Left lobe of liver (tissue), 2 donors: ENCODE measurements around the gene MSANTD3. TPM values are rescaled to one million over a fixed set of nuclear protein-coding genes. Genes with fewer than 3 reads are reported as not detected.
A peak's percentile ranks its signal among the peaks of the same experiment; 100 is the strongest.
"Not testable (repeated sequence)": the region's sequence is repeated elsewhere in the genome, so short reads cannot be mapped to it uniquely, and the experiment has no call there.

Source experiments
- ATAC-seq: fragments of 200-7000 bp; cut with Tn5 transposase; one replicate; pipeline ENCODE4 v1.9.1; 2020; ENCODE audit warnings: mild to moderate bottlenecking, moderate library complexity
- DNase-seq: peaks from one replicate; pipeline ENCODE4 v3.0.0-alpha.2; 2020; ENCODE audit warnings: low spot score
- total RNA-seq: library from RNA; stranded (reverse); gene quantifications from one replicate; pipeline ENCODE4 v1.2.1, GENCODE V29; 2021
- donor health status: DM: no; HTN: no; CAD: no; lungs with moderate emphysema.
- donor health status: DM: no; HTN: yes; CAD: no.

Gene MSANTD3
- total RNA-seq, 1 donor from 2014 or later: 7.1 TPM

- peak; percentile 42 for ATAC-seq
- peak; percentile 55 for DNase-seq
These were observed 672 bp downstream of the MSANTD3 start for GRCh38 chr9:100427366-100428263.

GRCh38 chr9:100428871-100429654, 2.1 kb downstream of the MSANTD3 start:
- ATAC-seq: no peak
- DNase-seq: no peak

- DNase-seq (no peak), ATAC-seq (no peak)
These were observed 3.5 kb downstream of the MSANTD3 start for GRCh38 chr9:100430286-100430940.

- ATAC-seq: no peak
- DNase-seq: no peak
These were observed 4.9 kb downstream of the MSANTD3 start for GRCh38 chr9:100431886-100432285.

GRCh38 chr9:100432736-100433135, 5.8 kb downstream of the MSANTD3 start:
- no peak for DNase-seq
- no peak for ATAC-seq

- ATAC-seq (no peak), DNase-seq (no peak)
These were observed 9.6 kb downstream of the MSANTD3 start for GRCh38 chr9:100436571-100436970.

- peak; percentile 53 for DNase-seq
These were observed 11.2 kb downstream of the MSANTD3 start for GRCh38 chr9:100437860-100438805.

GRCh38 chr9:100440071-100440470, 13.1 kb downstream of the MSANTD3 start:
- DNase-seq (no peak), ATAC-seq (no peak)

More at GRCh38 chr9:100437860-100438805, 11.2 kb downstream of the MSANTD3 start:
- peak; percentile 94 for ATAC-seq

GRCh38 chr9:100440487-100440886, 13.5 kb downstream of the MSANTD3 start:
- not testable (repeated sequence) for DNase-seq, ATAC-seq

GRCh38 chr9:100441911-100442361, 15.0 kb downstream of the MSANTD3 start:
- ATAC-seq: no peak
- no peak for DNase-seq

- peak; percentile 70 for ATAC-seq
- no peak for DNase-seq
These were observed 17.1 kb downstream of the MSANTD3 start for GRCh38 chr9:100443781-100444768.

- DNase-seq (no peak), ATAC-seq (no peak)
These were observed 18.4 kb downstream of the MSANTD3 start for GRCh38 chr9:100445161-100445902.

GRCh38 chr9:100445903-100446549, 19.1 kb downstream of the MSANTD3 start:
- no peak for ATAC-seq
- no peak for DNase-seq

- ATAC-seq (no peak), DNase-seq (no peak)
These were observed 20.1 kb downstream of the MSANTD3 start for GRCh38 chr9:100447041-100447440.

- ATAC-seq (no peak), DNase-seq (no peak)
These were observed 21.3 kb downstream of the MSANTD3 start for GRCh38 chr9:100448266-100448665.

GRCh38 chr9:100449420-100449819, 22.5 kb downstream of the MSANTD3 start:
- DNase-seq (no peak), ATAC-seq (no peak)

- no peak for ATAC-seq
- no peak for DNase-seq
These were observed 26.0 kb downstream of the MSANTD3 start for GRCh38 chr9:100452894-100453293.

GRCh38 chr9:100455470-100455869, 28.5 kb downstream of the MSANTD3 start:
- no peak for ATAC-seq
- no peak for DNase-seq
